SK-N-SH (cell line): ENCODE data around the gene PLA2G5. TPM values are rescaled to one million over a fixed set of nuclear protein-coding genes. Genes with fewer than 3 reads are reported as not detected.

Source experiments
- CTCF ChIA-PET: fragments of 300-600, 350-600 bp; formaldehyde crosslinking; extraction: SDS; loops from one replicate; lab custom pipeline; 2021; lab: Yijun Ruan, JAX
- POLR2A ChIA-PET: fragments of 350-600 bp; sonication (Branson Sonifier 250); formaldehyde crosslinking; extraction: SDS; loops from one replicate; lab custom pipeline; 2020; ENCODE audit warnings: antibody characterized with exemption, inconsistent platforms; lab: Yijun Ruan, JAX
- DNase-seq: peaks from one replicate; pipeline ENCODE4 v3.0.0; 2012
- H2AFZ ChIP-seq: fragments of 200-600 bp; sonication (generic); 2 replicates; pipeline ENCODE4 v1.8.1; 2016; ENCODE audit warnings: antibody characterized with exemption, mild to moderate bottlenecking, low read depth
- H3F3A ChIP-seq: fragments of 200-600 bp; sonication (generic); replicated peaks from 2 replicates; pipeline ENCODE3; 2016; ENCODE audit warnings: antibody characterized with exemption, mild to moderate bottlenecking; ENCODE audit not compliant: insufficient read depth
- H3K27ac ChIP-seq, 2 experiments: fragments of 200-500 bp in 1 of 2; fragments of 200-600 bp in 1 of 2; sonication (Bioruptor generic) in 1 of 2; sonication (generic), shearing (Covaris generic) in 1 of 2; 2 replicates each; pipeline versions ENCODE4 v1.5.1 to v1.6.1; 2014 to 2016; ENCODE audit warnings: low read depth in 2 of 2, inconsistent platforms in 1 of 2, low read length in 1 of 2, mild to moderate bottlenecking in 1 of 2, mixed read lengths in 1 of 2
- H3K27me3 ChIP-seq: fragments of 200-600 bp; sonication (generic), shearing (Covaris generic); 2 replicates; pipeline ENCODE4 v1.6.1; 2016; ENCODE audit warnings: mixed run types; ENCODE audit not compliant: insufficient read depth
- H3K36me3 ChIP-seq, 2 experiments: fragments of 200-500 bp in 1 of 2; fragments of 200-600 bp in 1 of 2; sonication (Bioruptor generic) in 1 of 2; sonication (generic) in 1 of 2; replicated peaks in 1 of 2; 2 replicates each; pipeline versions ENCODE3 to v1.5.1; 2014 to 2016; ENCODE audit warnings: low read length in 1 of 2, mild to moderate bottlenecking in 1 of 2; ENCODE audit not compliant: insufficient read depth in 2 of 2, control insufficient read depth in 1 of 2
- H3K4me1 ChIP-seq, 2 experiments: fragments of 200-500 bp in 1 of 2; fragments of 200-600 bp in 1 of 2; sonication (Bioruptor generic) in 1 of 2; sonication (generic), shearing (Covaris generic) in 1 of 2; 2 replicates each; pipeline versions ENCODE4 v1.5.1 to v1.6.1; 2014 to 2016; ENCODE audit warnings: low read depth in 1 of 2, low read length in 1 of 2, mixed run types in 1 of 2; ENCODE audit not compliant: insufficient read depth in 2 of 2, control insufficient read depth in 1 of 2
- H3K4me2 ChIP-seq: fragments of 200-600 bp; sonication (generic), shearing (Covaris generic); 2 replicates; pipeline ENCODE4 v1.6.1; 2017; ENCODE audit warnings: mixed run types
- H3K4me3 ChIP-seq, 2 experiments: fragments of 200-500 bp in 1 of 2; fragments of 200-600 bp in 1 of 2; sonication (Bioruptor generic) in 1 of 2; sonication (generic), shearing (Covaris generic) in 1 of 2; 2 replicates each; pipeline versions ENCODE4 v1.5.1 to v1.8.1; 2014 to 2016; ENCODE audit warnings: low read depth in 2 of 2, inconsistent platforms in 1 of 2, low read length in 1 of 2, mild to moderate bottlenecking in 1 of 2, mixed read lengths in 1 of 2, moderate library complexity in 1 of 2
- H3K79me2 ChIP-seq: fragments of 200-600 bp; sonication (generic); 2 replicates; pipeline ENCODE4 v1.8.1; 2017; ENCODE audit warnings: mild to moderate bottlenecking; ENCODE audit not compliant: insufficient read depth
- H3K9ac ChIP-seq: fragments of 200-600 bp; sonication (generic); 2 replicates; pipeline ENCODE4 v1.6.1; 2017; ENCODE audit warnings: mixed run types
- H3K9me2 ChIP-seq: fragments of 200-600 bp; sonication (generic); 2 replicates; pipeline ENCODE4 v1.6.1; 2017; ENCODE audit warnings: mixed run types
- H3K9me3 ChIP-seq: fragments of 200-600 bp; sonication (generic); 2 replicates; pipeline ENCODE4 v1.6.1; 2017; ENCODE audit warnings: mixed run types, mild to moderate bottlenecking, moderate library complexity
- H4K20me1 ChIP-seq: fragments of 200-600 bp; sonication (generic); 2 replicates; pipeline ENCODE4 v1.6.1; 2017; ENCODE audit warnings: mild to moderate bottlenecking, mixed run types; ENCODE audit not compliant: insufficient read depth
- ELF1 ChIP-seq: IDR thresholded peaks from 2 replicates; pipeline ENCODE4 v1.4.0; 2012
- EP300 ChIP-seq, 2 experiments: IDR thresholded peaks; 2 replicates each; pipeline versions ENCODE4 v1.4.0 to v1.6.1; 2012; ENCODE audit warnings: borderline replicate concordance in 1 of 2, low read depth in 1 of 2, low read length in 1 of 2
- EZH2phosphoT487 ChIP-seq: fragments of 200-600 bp; sonication (generic); IDR thresholded peaks from 2 replicates; pipeline ENCODE4 v1.6.1; 2017; ENCODE audit warnings: low read depth, mixed run types, mild to moderate bottlenecking, antibody characterized with exemption, moderate library complexity, borderline replicate concordance
- FOXJ3 ChIP-seq: sonication (generic); formaldehyde crosslinking; IDR thresholded peaks from 2 replicates; pipeline ENCODE4 v1.5.1; 2020; ENCODE audit warnings: mild to moderate bottlenecking, missing genetic modification reagents
- GABPA ChIP-seq: IDR thresholded peaks from 2 replicates; pipeline ENCODE4 v1.4.0; 2012; ENCODE audit warnings: low read depth, mild to moderate bottlenecking
- IRF3 ChIP-seq: fragments of 150-350 bp; IDR thresholded peaks from 2 replicates; pipeline ENCODE4 v1.6.1; 2016; ENCODE audit warnings: mild to moderate bottlenecking, low read depth, low read length
- JUND ChIP-seq: IDR thresholded peaks from 2 replicates; pipeline ENCODE4 v1.4.0; 2012
- MXI1 ChIP-seq: IDR thresholded peaks from 2 replicates; pipeline ENCODE4 v1.6.1; 2012; ENCODE audit warnings: mild to moderate bottlenecking, low read depth, low read length, improper control_type of control experiment
- PBX3 ChIP-seq: IDR thresholded peaks from 2 replicates; pipeline ENCODE4; 2012
- RCOR1 ChIP-seq: fragments of 150-350 bp; IDR thresholded peaks from 2 replicates; pipeline ENCODE4 v1.6.1; 2017; ENCODE audit warnings: antibody characterized with exemption, low read length
- RXRA ChIP-seq: IDR thresholded peaks from 2 replicates; pipeline ENCODE4 v1.4.0; 2012; ENCODE audit warnings: low read depth, mild to moderate bottlenecking, borderline replicate concordance
- SMC3 ChIP-seq: IDR thresholded peaks from 2 replicates; pipeline ENCODE4 v1.6.1; 2012; ENCODE audit warnings: low read depth, low read length, improper control_type of control experiment
- TCF12 ChIP-seq: IDR thresholded peaks from 2 replicates; pipeline ENCODE4 v1.4.0; 2012
- WGBS: methylation state at CpG from one replicate; pipeline ENCODE4 v1.1.6; 2017; ENCODE audit warnings: low lambda C conversion rate; 5-methylcytosine and 5-hydroxymethylcytosine counted together
- polyA plus RNA-seq, 3 experiments: library from polyadenylated mRNA; depleted of rRNA; stranded (reverse); fragments of >200 nt; gene quantifications; 2 replicates each; pipeline ENCODE4 v1.2.3, GENCODE V29; 2012
- TF ChIP-seq, protein P1 (sequence below): IDR thresholded peaks from 2 replicates; pipeline ENCODE4 v1.6.1; 2012; ENCODE audit warnings: mild to moderate bottlenecking, low read depth, low read length, moderate library complexity

The PLA2G5 gene
- polyA plus RNA-seq, 1 of the 3 experiments (the other 2 are of a cell fraction) = not detected

DNA sequence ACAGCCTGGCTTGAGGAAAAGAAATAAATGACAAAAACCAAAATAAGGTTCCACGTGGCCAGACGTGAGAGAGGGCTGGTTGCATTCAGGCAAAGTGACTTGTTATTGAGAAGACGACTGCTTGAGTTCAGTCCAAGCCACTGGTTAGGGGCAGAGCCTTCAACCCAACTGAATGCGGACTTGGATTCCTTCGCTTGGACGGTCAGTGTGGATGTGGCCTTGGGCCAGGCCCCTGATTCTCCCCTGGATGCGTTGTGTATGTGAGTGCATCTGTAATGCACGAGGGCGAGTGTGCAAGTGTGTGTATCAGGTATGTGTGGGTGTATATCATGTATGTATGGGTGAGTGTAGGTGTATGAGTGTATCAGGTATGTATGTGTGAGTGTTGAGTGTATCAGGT is 71.0 kb downstream of the PLA2G5 start:
- Histone ChIP-seq H3K9ac (no peak overlapping the region), H3K4me1 (no peaks in the 10 kb centered on the region), H3K4me3 (no peak overlapping the region), H3F3A (no peaks in the 10 kb centered on the region), H2AFZ (no peak overlapping the region), H4K20me1 (no peaks in the 10 kb centered on the region), H3K4me2 (no peak overlapping the region), H3K9me3 (no peaks in the 10 kb centered on the region), H3K9me2 (no peaks in the 10 kb centered on the region)
- CTCF ChIA-PET = interaction anchor here (2.1 kb wide), 1 partner anchor 11 kb away, joined by 9 read pairs; no protein-coding TSS in a partner anchor
- WGBS = 66% methylated on average over 9 of the region's 9 CpGs
- TF ChIP-seq TCF12 (no peak), GABPA (no peak), RXRA (no peak), RCOR1 (no peak), FOXJ3 (CRISPR knock-in tag) (no peak), EP300 (IDR thresholded peaks at IDR 0.05; ENCODE audit: borderline replicate concordance in 1 of 2, low read depth in 1 of 2, low read length in 1 of 2) (no peak), JUND (no peak), MXI1 (no peak), SMC3 (no peak), PBX3 (no peak), IRF3 (no peak), ELF1 (no peak), EZH2phosphoT487 (no peak)
- TF ChIP-seq, protein P1, sequence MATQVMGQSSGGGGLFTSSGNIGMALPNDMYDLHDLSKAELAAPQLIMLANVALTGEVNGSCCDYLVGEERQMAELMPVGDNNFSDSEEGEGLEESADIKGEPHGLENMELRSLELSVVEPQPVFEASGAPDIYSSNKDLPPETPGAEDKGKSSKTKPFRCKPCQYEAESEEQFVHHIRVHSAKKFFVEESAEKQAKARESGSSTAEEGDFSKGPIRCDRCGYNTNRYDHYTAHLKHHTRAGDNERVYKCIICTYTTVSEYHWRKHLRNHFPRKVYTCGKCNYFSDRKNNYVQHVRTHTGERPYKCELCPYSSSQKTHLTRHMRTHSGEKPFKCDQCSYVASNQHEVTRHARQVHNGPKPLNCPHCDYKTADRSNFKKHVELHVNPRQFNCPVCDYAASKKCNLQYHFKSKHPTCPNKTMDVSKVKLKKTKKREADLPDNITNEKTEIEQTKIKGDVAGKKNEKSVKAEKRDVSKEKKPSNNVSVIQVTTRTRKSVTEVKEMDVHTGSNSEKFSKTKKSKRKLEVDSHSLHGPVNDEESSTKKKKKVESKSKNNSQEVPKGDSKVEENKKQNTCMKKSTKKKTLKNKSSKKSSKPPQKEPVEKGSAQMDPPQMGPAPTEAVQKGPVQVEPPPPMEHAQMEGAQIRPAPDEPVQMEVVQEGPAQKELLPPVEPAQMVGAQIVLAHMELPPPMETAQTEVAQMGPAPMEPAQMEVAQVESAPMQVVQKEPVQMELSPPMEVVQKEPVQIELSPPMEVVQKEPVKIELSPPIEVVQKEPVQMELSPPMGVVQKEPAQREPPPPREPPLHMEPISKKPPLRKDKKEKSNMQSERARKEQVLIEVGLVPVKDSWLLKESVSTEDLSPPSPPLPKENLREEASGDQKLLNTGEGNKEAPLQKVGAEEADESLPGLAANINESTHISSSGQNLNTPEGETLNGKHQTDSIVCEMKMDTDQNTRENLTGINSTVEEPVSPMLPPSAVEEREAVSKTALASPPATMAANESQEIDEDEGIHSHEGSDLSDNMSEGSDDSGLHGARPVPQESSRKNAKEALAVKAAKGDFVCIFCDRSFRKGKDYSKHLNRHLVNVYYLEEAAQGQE = no peak
- TF ChIP-seq, all 33 proteins: peak for 0
- POLR2A ChIA-PET = no interaction called here
- Histone ChIP-seq H3K79me2 (no peaks in the 10 kb centered on the region), H3K27me3 (no peaks in the 10 kb centered on the region; the same call in 1 of the 2 replicates), H3K27ac (no peak overlapping the region), H3K36me3 (no peaks in the 10 kb centered on the region)
- no peak for DNase-seq
